Measurements from ENCODE around the gene HNRNPLL. TPM values are rescaled to one million over a fixed set of nuclear protein-coding genes. Genes with fewer than 3 reads are reported as not detected.

Gene HNRNPLL
- total and polyA plus RNA-seq, 2 of the 8 experiments (the other 6 are each of a cell fraction or from before 2014, with no cell fraction given), result 18.6 to 69.3 TPM

GRCh38 chr2:38521835-38522234 lies 80.9 kb downstream of the HNRNPLL start:
- CTCF ChIA-PET (ENCODE audit: partially characterized antibody), result interaction anchor here (0.6 to 8.4 kb wide), 8 partner anchors 11 to 446 kb away, joined by 3 to 83 read pairs (median 4); partner anchors contain the start of gene CYP1B1
- WGBS, 2 experiments (ENCODE audit: extremely low coverage in 1 of 2, insufficient coverage in 1 of 2, insufficient read length in 1 of 2, insufficient replicate concordance in 2 of 2, low coverage in 1 of 2, low lambda C conversion rate in 2 of 2, missing lambda C conversion rate in 1 of 2), result 88% methylated on average over 4 of the region's 4 CpGs; no CpG with 5 or more reads in 1 of the 2 experiments

More at GRCh38 chr2:38521835-38522234, 80.9 kb downstream of the HNRNPLL start:
- H2BK20ac ChIP-seq (ENCODE audit: low read length), result no peak overlapping the region
- H3K36me3 ChIP-seq (ENCODE audit: control insufficient read depth in 2 of 4, insufficient read depth in 4 of 4, low read length in 3 of 4), result no peaks in the 10 kb centered on the region
- H3K79me1 ChIP-seq (ENCODE audit: low read depth, low read length), result no peaks in the 10 kb centered on the region
- no peak overlapping the region for H3K14ac ChIP-seq (ENCODE audit: insufficient read length)
- no peak overlapping the region for H2BK12ac ChIP-seq (ENCODE audit: low read depth, low read length)
- H3K9ac ChIP-seq (replicated peaks in 1 of 4; ENCODE audit: extremely low read depth in 1 of 4, low read depth in 3 of 4, low read length in 3 of 4), result no peak overlapping the region
- no peak overlapping the region for H2BK15ac ChIP-seq (ENCODE audit: low read length)
- no peak overlapping the region for H3K4me2 ChIP-seq (ENCODE audit: insufficient read depth in 1 of 2, low read depth in 2 of 2, low read length in 2 of 2)
- TF ChIP-seq SIRT6 (IDR thresholded peaks at IDR 0.05; ENCODE audit: low read length), result no peak
- no peak for TF ChIP-seq JUN (IDR thresholded peaks at IDR 0.05; ENCODE audit: low read depth, low read length)
- TF ChIP-seq MAFK (IDR thresholded peaks at IDR 0.05; ENCODE audit: low read depth, low read length), result no peak
- no peak for TF ChIP-seq ATF3 (IDR thresholded peaks at IDR 0.05; ENCODE audit: insufficient read depth, low read depth, low read length)
- no peak for TF ChIP-seq TCF12 (IDR thresholded peaks at IDR 0.05; ENCODE audit: low read depth, low read length)
- no peak for TF ChIP-seq E2F6 (IDR thresholded peaks at IDR 0.05)
- no peak for DNase-seq (ENCODE audit: low read depth in 1 of 2, low spot score in 2 of 2)
- no peak overlapping the region for H3K4ac ChIP-seq (replicated peaks; ENCODE audit: insufficient read length, low read depth, low read length)
- H3K23me2 ChIP-seq (ENCODE audit: low read depth, low read length), result no peaks in the 10 kb centered on the region
- H3K4me1 ChIP-seq (replicated peaks in 1 of 4; ENCODE audit: control insufficient read depth in 3 of 4, insufficient read depth in 4 of 4, low read length in 3 of 4), result peaks cover 4 to 11% (median 6%) of the 10 kb centered on the region in 4 experiments; a peak in 6 of 7 replicates
- H2AFZ ChIP-seq (ENCODE audit: low read length), result no peak overlapping the region
- H4K20me1 ChIP-seq (replicated peaks in 1 of 2; ENCODE audit: control insufficient read depth in 1 of 2, insufficient read depth in 2 of 2, low read length in 2 of 2), result no peaks in the 10 kb centered on the region
- no peaks in the 10 kb centered on the region for H3K9me3 ChIP-seq (ENCODE audit: insufficient read depth in 2 of 2, low read depth in 1 of 2, low read length in 1 of 2)
- no peaks in the 10 kb centered on the region for H3K79me2 ChIP-seq (ENCODE audit: control insufficient read depth in 1 of 2, insufficient read depth in 2 of 2, low read length in 2 of 2)
- H3K4me3 ChIP-seq (ENCODE audit: extremely low read depth in 1 of 4, insufficient read depth in 2 of 4, low read depth in 3 of 4, low read length in 4 of 4), result no peak overlapping the region
- no peak overlapping the region for H4K5ac ChIP-seq (ENCODE audit: insufficient read length, low read depth, low read length)
- no peak overlapping the region for H4K91ac ChIP-seq (replicated peaks; ENCODE audit: insufficient read length, low read length)
- H2BK120ac ChIP-seq (replicated peaks; ENCODE audit: low read depth, low read length), result no peak overlapping the region
- POLR2A ChIA-PET (ENCODE audit: partially characterized antibody), result interaction anchor here (1.0 kb wide), 1 partner anchor 228 kb away, joined by 4 read pairs; no protein-coding TSS in a partner anchor
- H2AK5ac ChIP-seq (ENCODE audit: low read depth, low read length), result no peak overlapping the region
- no peak overlapping the region for H3K56ac ChIP-seq (replicated peaks; ENCODE audit: insufficient read length, low read depth, low read length)
- no peak overlapping the region for H4K8ac ChIP-seq (ENCODE audit: extremely low read depth, insufficient read depth, low read length)
- no peak overlapping the region for H3K23ac ChIP-seq (ENCODE audit: insufficient read length)
- H3K18ac ChIP-seq (ENCODE audit: extremely low read depth, low read length), result no peak overlapping the region
- H2BK5ac ChIP-seq (ENCODE audit: low read depth, low read length), result no peak overlapping the region
- 0 out of 7 replicates have a peak, but pooled peaks cover 0 to 2% (median 0%) of the 10 kb centered on the region in 4 experiments for H3K27me3 ChIP-seq (replicated peaks in 1 of 4; ENCODE audit: control insufficient read depth in 3 of 4, extremely low read depth in 1 of 4, insufficient read depth in 3 of 4, low read length in 3 of 4)
- H3K27ac ChIP-seq (ENCODE audit: low read depth, low read length), result no peak overlapping the region
- FAIRE-seq, result no peak

All from H1 (cell line).